Activated CD8-positive, alpha-beta T cell treated with anti-CD3 and anti-CD28 coated beads for 36 hours (primary cell): Measurements from ENCODE around the gene SOWAHA. TPM values are rescaled to one million over a fixed set of nuclear protein-coding genes. Genes with fewer than 3 reads are reported as not detected.

Source experiments
- ATAC-seq: fragments of 200-7000 bp; cut with Tn5 transposase; one replicate; pipeline ENCODE4 v1.10.0; 2021; ENCODE audit warnings: mild to moderate bottlenecking, moderate library complexity
- CTCF ChIA-PET: fragments of 350-600 bp; sonication (Branson Sonifier 250); formaldehyde crosslinking; loops from one replicate; lab custom pipeline; 2021; ENCODE audit warnings: antibody characterized with exemption; lab: Charles Lee
- POLR2A ChIA-PET: fragments of 350-600 bp; sonication (Branson Sonifier 250); formaldehyde crosslinking; loops from one replicate; lab custom pipeline; 2021; ENCODE audit warnings: antibody characterized with exemption; lab: Charles Lee
- DNase-seq: peaks from one replicate; pipeline ENCODE4 v3.0.0-alpha.2; 2020
- H3K27ac Mint-ChIP-seq: one replicate; pipeline ENCODE4 v1.8.0; 2021; ENCODE audit warnings: mild to moderate bottlenecking, mixed read lengths
- H3K27me3 Mint-ChIP-seq: one replicate; pipeline ENCODE4 v1.8.0; 2021; ENCODE audit warnings: mixed read lengths
- H3K36me3 Mint-ChIP-seq: one replicate; pipeline ENCODE4 v1.8.0; 2021; ENCODE audit warnings: low read depth, mixed read lengths
- H3K4me1 Mint-ChIP-seq: one replicate; pipeline ENCODE4 v1.8.0; 2021; ENCODE audit warnings: low read depth, mixed read lengths
- H3K4me3 Mint-ChIP-seq: one replicate; pipeline ENCODE4 v1.8.0; 2021; ENCODE audit warnings: mild to moderate bottlenecking, moderate library complexity, mixed read lengths
- H3K9me3 Mint-ChIP-seq: one replicate; pipeline ENCODE4 v1.8.0; 2021; ENCODE audit warnings: mixed read lengths
- intact Hi-C: fragments of 100-400 bp; cut with micrococcal nuclease; formaldehyde crosslinking; loops from one replicate; pipeline ENCODE4 v1.10.0; 2022
- total RNA-seq, 2 experiments: library from RNA; stranded (reverse); gene quantifications; one replicate each; pipeline ENCODE4 v1.2.3, GENCODE V29; 2021
- TF ChIP-seq, protein P1 (sequence below): fragments of 200-600 bp; IDR thresholded peaks from one replicate; pipeline ENCODE4 v1.8.0; 2022; ENCODE audit warnings: antibody characterized with exemption, mild to moderate bottlenecking

The SOWAHA gene
- total RNA-seq, 2 experiments from 2014 or later: not detected

DNA sequence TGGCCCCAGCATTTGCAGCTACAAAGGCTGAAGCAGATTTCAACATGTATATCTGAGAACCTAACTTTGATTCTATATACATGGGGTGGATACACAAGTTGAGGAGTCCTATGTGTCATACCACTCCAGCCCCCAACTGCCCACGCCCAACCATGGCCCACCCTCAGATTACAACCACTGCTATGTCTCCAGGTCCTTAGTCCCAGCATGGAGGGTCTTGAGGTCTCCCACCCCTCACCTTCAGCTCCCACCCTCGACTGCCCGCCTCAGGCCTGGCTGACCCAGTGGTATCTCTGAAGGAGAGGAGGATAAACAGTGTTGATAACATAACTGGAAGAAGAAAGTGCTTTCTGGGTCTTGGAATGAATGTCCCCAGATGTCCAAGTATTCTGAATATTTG lies 8.2 kb downstream of the SOWAHA start:
- H3K27ac Mint-ChIP-seq: no peak overlapping the region
- H3K27me3 Mint-ChIP-seq: peaks cover 43% of the 10 kb centered on the region
- no peaks in the 10 kb centered on the region for H3K36me3 Mint-ChIP-seq
- ChIA-PET CTCF (interaction anchor here (1.0 to 6.0 kb wide), 26 partner anchors 9 to 438 kb away, joined by 3 to 62 read pairs (median 9); partner anchors contain the start of genes CCNI2, GDF9, IL13 and KIF3A), POLR2A (interaction anchor here (0.9 kb wide), 1 partner anchor 10 kb away, joined by 3 read pairs; no protein-coding TSS in a partner anchor)
- no peak overlapping the region for H3K4me3 Mint-ChIP-seq
- DNase-seq (no peak), ATAC-seq (no peak)
- intact Hi-C loops: loop anchor here (5.0 to 10.0 kb wide), 2 partner anchors 74 to 437 kb away; partner anchors contain the start of gene CCNI2
- no peaks in the 10 kb centered on the region for H3K9me3 Mint-ChIP-seq
- peaks cover 10% of the 10 kb centered on the region for H3K4me1 Mint-ChIP-seq
- TF ChIP-seq, protein P1, sequence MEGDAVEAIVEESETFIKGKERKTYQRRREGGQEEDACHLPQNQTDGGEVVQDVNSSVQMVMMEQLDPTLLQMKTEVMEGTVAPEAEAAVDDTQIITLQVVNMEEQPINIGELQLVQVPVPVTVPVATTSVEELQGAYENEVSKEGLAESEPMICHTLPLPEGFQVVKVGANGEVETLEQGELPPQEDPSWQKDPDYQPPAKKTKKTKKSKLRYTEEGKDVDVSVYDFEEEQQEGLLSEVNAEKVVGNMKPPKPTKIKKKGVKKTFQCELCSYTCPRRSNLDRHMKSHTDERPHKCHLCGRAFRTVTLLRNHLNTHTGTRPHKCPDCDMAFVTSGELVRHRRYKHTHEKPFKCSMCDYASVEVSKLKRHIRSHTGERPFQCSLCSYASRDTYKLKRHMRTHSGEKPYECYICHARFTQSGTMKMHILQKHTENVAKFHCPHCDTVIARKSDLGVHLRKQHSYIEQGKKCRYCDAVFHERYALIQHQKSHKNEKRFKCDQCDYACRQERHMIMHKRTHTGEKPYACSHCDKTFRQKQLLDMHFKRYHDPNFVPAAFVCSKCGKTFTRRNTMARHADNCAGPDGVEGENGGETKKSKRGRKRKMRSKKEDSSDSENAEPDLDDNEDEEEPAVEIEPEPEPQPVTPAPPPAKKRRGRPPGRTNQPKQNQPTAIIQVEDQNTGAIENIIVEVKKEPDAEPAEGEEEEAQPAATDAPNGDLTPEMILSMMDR: no peak

DNA sequence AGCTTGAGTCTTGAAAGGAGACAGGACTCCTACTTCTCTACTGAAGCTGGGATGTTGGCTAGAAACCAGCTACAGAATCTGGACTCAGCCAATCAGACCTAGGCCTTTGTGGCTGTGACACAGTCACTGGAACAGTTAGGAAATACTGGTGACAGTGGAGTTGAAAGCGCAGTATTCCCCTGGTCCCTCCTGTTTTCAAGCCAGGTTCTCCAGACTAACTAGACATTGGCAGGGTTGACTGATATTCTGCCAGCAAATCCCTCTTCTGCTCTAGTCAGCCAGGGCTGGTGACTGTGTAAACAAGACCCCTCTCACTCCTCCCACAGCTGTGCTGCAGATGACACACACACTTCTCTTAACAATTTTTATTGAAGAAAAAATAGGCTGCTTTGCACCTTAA lies 8.7 kb downstream of the SOWAHA start:
- POLR2A ChIA-PET: interaction anchor here (0.9 kb wide), 1 partner anchor 9 kb away, joined by 3 read pairs; no protein-coding TSS in a partner anchor
- TF ChIP-seq, protein P1: no peak
- intact Hi-C loops: loop anchor here (5.0 to 10.0 kb wide), 2 partner anchors 74 to 437 kb away; partner anchors contain the start of gene CCNI2
- Mint-ChIP-seq H3K4me3 (no peak overlapping the region), H3K36me3 (no peaks in the 10 kb centered on the region), H3K27ac (no peak overlapping the region), H3K27me3 (peaks cover 47% of the 10 kb centered on the region), H3K9me3 (no peaks in the 10 kb centered on the region), H3K4me1 (peaks cover 10% of the 10 kb centered on the region)
- ATAC-seq (no peak), DNase-seq (no peak)
- CTCF ChIA-PET: interaction anchor here (1.0 to 6.0 kb wide), 15 partner anchors 8 to 435 kb away, joined by 4 to 62 read pairs (median 13); partner anchors contain the start of genes CCNI2, GDF9, KIF3A and SHROOM1

DNA sequence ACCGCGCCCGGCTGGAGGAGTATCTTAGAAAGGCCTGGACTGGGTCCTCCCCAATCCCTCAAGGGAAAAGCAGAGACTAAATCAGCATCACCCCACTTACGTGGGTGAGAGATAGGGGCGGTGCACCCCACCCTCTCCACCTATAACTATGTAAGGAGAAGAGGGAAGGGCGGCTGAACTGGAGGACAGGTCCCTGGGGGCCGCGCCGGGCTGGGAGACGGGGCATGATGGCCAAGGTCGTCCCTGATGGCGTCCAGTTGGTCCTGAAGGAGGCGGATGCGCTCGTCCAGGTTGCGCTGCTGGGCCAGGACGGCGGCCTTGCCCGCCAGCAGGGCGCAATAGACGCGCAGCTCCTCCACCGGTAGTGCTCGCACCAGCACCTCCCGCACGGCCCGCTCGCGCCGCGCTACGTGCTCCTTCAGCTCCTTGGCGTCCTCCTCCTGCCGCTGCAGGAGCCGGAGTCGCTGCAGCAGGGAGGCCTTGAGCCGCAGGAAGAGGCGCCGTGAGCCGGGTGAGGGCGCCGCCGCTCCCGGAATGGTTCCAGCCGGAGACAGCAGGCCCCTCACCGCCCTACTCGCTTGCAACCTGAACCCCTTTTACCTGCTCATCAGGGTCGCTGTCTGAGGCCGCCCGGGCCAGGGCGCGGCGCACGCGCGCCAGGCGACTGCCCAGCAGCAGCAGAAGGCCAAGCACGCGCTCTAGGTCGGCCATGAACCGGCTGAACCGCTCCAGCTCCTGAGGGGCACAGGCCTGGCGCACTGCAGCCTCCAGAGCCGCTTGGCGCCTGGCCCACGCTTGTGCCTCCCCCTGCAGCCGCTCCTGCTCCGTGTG lies 9.8 kb downstream of the SOWAHA start:
- TF ChIP-seq, protein P1: no peak
- H3K36me3 Mint-ChIP-seq: no peaks in the 10 kb centered on the region
- H3K4me3 Mint-ChIP-seq: no peak overlapping the region
- ChIA-PET CTCF (interaction anchor here (1.0 kb wide), 2 partner anchors 60 to 75 kb away, joined by 3 read pairs; partner anchors contain the start of gene CCNI2), POLR2A (interaction anchor here (0.9 kb wide), 1 partner anchor 9 kb away, joined by 3 read pairs; no protein-coding TSS in a partner anchor)
- intact Hi-C loops: loop anchor here (5.0 to 10.0 kb wide), 2 partner anchors 76 to 438 kb away; partner anchors contain the start of gene CCNI2
- peaks cover 54% of the 10 kb centered on the region for H3K27me3 Mint-ChIP-seq
- ATAC-seq (no peak), DNase-seq (peak; percentile 33)
- H3K4me1 Mint-ChIP-seq: peaks cover 10% of the 10 kb centered on the region
- H3K27ac Mint-ChIP-seq: no peak overlapping the region
- H3K9me3 Mint-ChIP-seq: no peaks in the 10 kb centered on the region

DNA sequence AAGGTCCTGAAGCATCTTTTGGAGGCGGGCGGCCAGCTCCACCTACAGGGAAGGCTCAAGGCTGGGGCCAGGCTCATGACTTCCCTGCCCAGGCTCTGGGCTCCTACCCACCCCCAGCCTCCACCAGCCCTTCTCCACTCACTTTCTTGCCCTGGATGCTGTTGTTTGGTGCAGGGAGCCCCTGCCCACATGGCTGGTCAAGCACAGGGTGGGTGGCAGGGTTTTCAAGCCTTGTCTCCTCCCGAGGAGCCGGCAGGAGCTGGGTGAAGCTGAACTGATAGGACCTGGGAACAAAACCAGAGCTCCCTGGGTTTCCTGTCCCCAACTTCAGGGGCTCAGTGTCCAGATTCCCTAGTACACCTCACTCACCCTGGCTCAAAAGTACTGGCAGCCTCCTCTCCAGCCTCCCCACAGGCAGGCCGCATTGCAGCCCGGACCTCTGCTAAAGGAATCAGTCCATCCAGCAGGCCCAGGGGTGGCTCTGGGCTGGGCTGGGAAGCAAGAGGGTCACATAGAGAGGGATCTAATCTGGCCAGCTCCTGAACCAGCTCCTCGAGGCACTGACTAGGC lies 10.5 kb downstream of the SOWAHA start:
- peaks cover 57% of the 10 kb centered on the region for H3K27me3 Mint-ChIP-seq
- H3K27ac Mint-ChIP-seq: no peak overlapping the region
- ChIA-PET CTCF (interaction anchor here (1.0 to 3.2 kb wide), 5 partner anchors 9 to 317 kb away, joined by 3 to 15 read pairs (median 3); partner anchors contain the start of gene CCNI2), POLR2A (interaction anchor here (0.9 to 1.3 kb wide), 2 partner anchors 9 to 202 kb away, joined by 3 read pairs; no protein-coding TSS in a partner anchor)
- peaks cover 10% of the 10 kb centered on the region for H3K4me1 Mint-ChIP-seq
- ATAC-seq: no peak
- no peaks in the 10 kb centered on the region for H3K9me3 Mint-ChIP-seq
- TF ChIP-seq, protein P1: no peak
- H3K36me3 Mint-ChIP-seq: no peaks in the 10 kb centered on the region
- H3K4me3 Mint-ChIP-seq: no peak overlapping the region
- intact Hi-C loops: loop anchor here (5.0 to 10.0 kb wide), 2 partner anchors 76 to 439 kb away; partner anchors contain the start of gene CCNI2
- DNase-seq: no peak
